IPS-20b (cell line): ENCODE results near the gene FAM222A.

Source experiments
- H3K27ac ChIP-seq: one replicate; pipeline ENCODE4 v1.5.1; 2013; ENCODE audit warnings: low read length
- H3K27me3 ChIP-seq: 2 replicates; pipeline ENCODE4 v1.6.1; 2013; ENCODE audit warnings: mild to moderate bottlenecking, low read length, inconsistent platforms; ENCODE audit not compliant: insufficient read depth
- H3K36me3 ChIP-seq: 2 replicates; pipeline ENCODE4 v1.6.1; 2013; ENCODE audit warnings: low read depth, mild to moderate bottlenecking, inconsistent platforms, low read length, moderate library complexity; ENCODE audit not compliant: insufficient read depth
- H3K4me1 ChIP-seq: 2 replicates; pipeline ENCODE4 v1.6.1; 2013; ENCODE audit warnings: mild to moderate bottlenecking, control low read depth, inconsistent platforms, low read length, moderate library complexity; ENCODE audit not compliant: insufficient read depth
- H3K4me3 ChIP-seq: 2 replicates; pipeline ENCODE4 v1.5.1; 2013; ENCODE audit warnings: mild to moderate bottlenecking, low read length, inconsistent platforms
- H3K9ac ChIP-seq: 2 replicates; pipeline ENCODE4 v1.6.1; 2013; ENCODE audit warnings: low read depth, mild to moderate bottlenecking, inconsistent platforms, low read length, moderate library complexity
- H3K9me3 ChIP-seq: 2 replicates; pipeline ENCODE4 v1.6.1; 2013; ENCODE audit warnings: mild to moderate bottlenecking, low read depth, low read length, inconsistent platforms; ENCODE audit not compliant: insufficient read depth

The FAM222A gene

GRCh38 chr12:109715310-109716091 is 1.9 kb downstream of the FAM222A start:
- Histone ChIP-seq H3K9ac (no peak overlapping the region; the same call in 1 of the 2 replicates), H3K27me3 (peaks cover 77% of the 10 kb centered on the region), H3K9me3 (no peaks in the 10 kb centered on the region), H3K4me3 (0 out of 2 replicates have a peak overlapping the region, but pooled peaks have one; percentile 60), H3K36me3 (no peaks in the 10 kb centered on the region), H3K27ac (no peak overlapping the region), H3K4me1 (peaks cover 8% of the 10 kb centered on the region; the same call in 1 of the 2 replicates)

GRCh38 chr12:109716092-109716479 is 2.5 kb downstream of the FAM222A start:
- Histone ChIP-seq H3K9ac (no peak overlapping the region), H3K9me3 (no peaks in the 10 kb centered on the region), H3K27me3 (peaks cover 72% of the 10 kb centered on the region), H3K4me1 (peaks cover 8% of the 10 kb centered on the region; the same call in 1 of the 2 replicates), H3K4me3 (no peak overlapping the region), H3K27ac (no peak overlapping the region), H3K36me3 (no peaks in the 10 kb centered on the region)

- Histone ChIP-seq H3K4me3 (no peak overlapping the region), H3K9ac (no peak overlapping the region), H3K27ac (no peak overlapping the region), H3K27me3 (peaks cover 65% of the 10 kb centered on the region), H3K4me1 (peaks cover 8% of the 10 kb centered on the region; the same call in 1 of the 2 replicates), H3K36me3 (no peaks in the 10 kb centered on the region), H3K9me3 (no peaks in the 10 kb centered on the region)
Measured at GRCh38 chr12:109716512-109717389, 3.1 kb downstream of the FAM222A start.

GRCh38 chr12:109717390-109718357 is 4.0 kb downstream of the FAM222A start:
- no peak overlapping the region for H3K27ac ChIP-seq
- H3K4me3 ChIP-seq = no peak overlapping the region
- no peak overlapping the region for H3K9ac ChIP-seq
- H3K4me1 ChIP-seq = peaks cover 8% of the 10 kb centered on the region; the same call in 1 of the 2 replicates
- H3K9me3 ChIP-seq = no peaks in the 10 kb centered on the region
- H3K27me3 ChIP-seq = peaks cover 56% of the 10 kb centered on the region
- H3K36me3 ChIP-seq = no peaks in the 10 kb centered on the region

GRCh38 chr12:109718390-109718789 is 4.8 kb downstream of the FAM222A start:
- H3K27me3 ChIP-seq = peaks cover 50% of the 10 kb centered on the region
- H3K4me3 ChIP-seq = peak overlapping the region; percentile 45; the same call in 1 of the 2 replicates
- no peaks in the 10 kb centered on the region for H3K36me3 ChIP-seq
- no peak overlapping the region for H3K27ac ChIP-seq
- peaks cover 8% of the 10 kb centered on the region; the same call in 1 of the 2 replicates for H3K4me1 ChIP-seq
- H3K9me3 ChIP-seq = no peaks in the 10 kb centered on the region
- no peak overlapping the region for H3K9ac ChIP-seq

- no peak overlapping the region for H3K4me3 ChIP-seq
- H3K9me3 ChIP-seq = no peaks in the 10 kb centered on the region
- peaks cover 50% of the 10 kb centered on the region for H3K27me3 ChIP-seq
- H3K27ac ChIP-seq = no peak overlapping the region
- no peaks in the 10 kb centered on the region for H3K36me3 ChIP-seq
- no peak overlapping the region for H3K9ac ChIP-seq
- peaks cover 8% of the 10 kb centered on the region; the same call in 1 of the 2 replicates for H3K4me1 ChIP-seq
Measured at GRCh38 chr12:109719123-109720022, 5.7 kb downstream of the FAM222A start.

GRCh38 chr12:109720152-109720856 is 6.7 kb downstream of the FAM222A start:
- H3K27ac ChIP-seq = no peak overlapping the region
- no peaks in the 10 kb centered on the region for H3K9me3 ChIP-seq
- no peak overlapping the region for H3K4me3 ChIP-seq
- peaks cover 41% of the 10 kb centered on the region for H3K27me3 ChIP-seq
- no peaks in the 10 kb centered on the region for H3K36me3 ChIP-seq
- H3K4me1 ChIP-seq = peaks cover 8% of the 10 kb centered on the region; the same call in 1 of the 2 replicates
- no peak overlapping the region for H3K9ac ChIP-seq

- Histone ChIP-seq H3K27ac (no peak overlapping the region), H3K4me1 (peaks cover 8% of the 10 kb centered on the region; the same call in 1 of the 2 replicates), H3K4me3 (no peak overlapping the region), H3K36me3 (no peaks in the 10 kb centered on the region), H3K9me3 (no peaks in the 10 kb centered on the region), H3K27me3 (peaks cover 36% of the 10 kb centered on the region), H3K9ac (no peak overlapping the region)
Measured at GRCh38 chr12:109720857-109721189, 7.2 kb downstream of the FAM222A start.

GRCh38 chr12:109721276-109721675 is 7.7 kb downstream of the FAM222A start:
- H3K27me3 ChIP-seq = peaks cover 32% of the 10 kb centered on the region
- no peak overlapping the region for H3K27ac ChIP-seq
- H3K9me3 ChIP-seq = no peaks in the 10 kb centered on the region
- H3K4me3 ChIP-seq = no peak overlapping the region
- peaks cover 8% of the 10 kb centered on the region; the same call in 1 of the 2 replicates for H3K4me1 ChIP-seq
- no peak overlapping the region for H3K9ac ChIP-seq
- no peaks in the 10 kb centered on the region for H3K36me3 ChIP-seq
